GM21825 (cell line): ENCODE data around the gene MPV17L.
"Not testable (repeated sequence)": the region's sequence is repeated elsewhere in the genome, so short reads cannot be mapped to it uniquely, and the experiment has no call there.

Source experiments
- ATAC-seq: cut with Tn5 transposase; IDR thresholded peaks from one replicate; pipeline ENCODE4 v1.9.1; 2021; ENCODE audit warnings: mild to moderate bottlenecking, moderate library complexity; ENCODE audit not compliant: unreplicated experiment

MPV17L gene

GRCh38 chr16:15407756-15408155 lies 12.2 kb downstream of the MPV17L start:
- not testable (repeated sequence) for ATAC-seq

GRCh38 chr16:15409476-15409875 lies 13.9 kb downstream of the MPV17L start:
- not testable (repeated sequence) for ATAC-seq

GRCh38 chr16:15415511-15415985 lies 20.0 kb downstream of the MPV17L start:
- no peak for ATAC-seq

- ATAC-seq, result no peak
Observed at GRCh38 chr16:15417197-15417596, 21.6 kb downstream of the MPV17L start.

- ATAC-seq, result no peak
Observed at GRCh38 chr16:15418206-15418605, 22.7 kb downstream of the MPV17L start.

- ATAC-seq, result not testable (repeated sequence)
Observed at GRCh38 chr16:15421696-15422095, 26.1 kb downstream of the MPV17L start.

GRCh38 chr16:15422222-15422621 lies 26.7 kb downstream of the MPV17L start:
- no peak for ATAC-seq

GRCh38 chr16:15425861-15426260 lies 30.3 kb downstream of the MPV17L start:
- ATAC-seq, result no peak

GRCh38 chr16:15426796-15427195 lies 31.2 kb downstream of the MPV17L start:
- no peak for ATAC-seq

- ATAC-seq, result no peak
Observed at GRCh38 chr16:15427648-15428239, 32.2 kb downstream of the MPV17L start.

GRCh38 chr16:15430884-15431283 lies 35.3 kb downstream of the MPV17L start:
- not testable (repeated sequence) for ATAC-seq

GRCh38 chr16:15434079-15434424 lies 38.5 kb downstream of the MPV17L start:
- no peak for ATAC-seq

GRCh38 chr16:15434425-15435215 lies 39.1 kb downstream of the MPV17L start, which contains the start of gene BMERB1:
TSS of gene BMERB1 (plus strand) at chr16:15434588. CDS start at chr16:15434654, 66 bp downstream.
- no peak for ATAC-seq

- ATAC-seq, result no peak
Observed at GRCh38 chr16:15435216-15435864, 39.8 kb downstream of the MPV17L start.

- no peak for ATAC-seq
Observed at GRCh38 chr16:15439102-15439501, 43.5 kb downstream of the MPV17L start.

GRCh38 chr16:15439521-15439920 lies 44.0 kb downstream of the MPV17L start:
- no peak for ATAC-seq

GRCh38 chr16:15440852-15441251 lies 45.3 kb downstream of the MPV17L start:
- no peak for ATAC-seq

GRCh38 chr16:15442140-15442539 lies 46.6 kb downstream of the MPV17L start:
- ATAC-seq, result not testable (repeated sequence)

GRCh38 chr16:15443753-15444152 lies 48.2 kb downstream of the MPV17L start:
- no peak for ATAC-seq

- ATAC-seq, result no peak
Observed at GRCh38 chr16:15444264-15444663, 48.7 kb downstream of the MPV17L start.

GRCh38 chr16:15445450-15445849 lies 49.9 kb downstream of the MPV17L start:
- ATAC-seq, result no peak

GRCh38 chr16:15446901-15447300 lies 51.3 kb downstream of the MPV17L start:
- ATAC-seq, result no peak
